H9 (cell line): ENCODE results near the gene CER1. TPM values are rescaled to one million over a fixed set of nuclear protein-coding genes. Genes with fewer than 3 reads are reported as not detected.

Source experiments
- DNase-seq: peaks from one replicate; pipeline ENCODE4 v3.0.0-alpha.2; 2017
- H2AFZ ChIP-seq: one replicate; pipeline ENCODE4 v1.6.1; 2013; ENCODE audit warnings: mild to moderate bottlenecking, low read length, control low read depth, moderate library complexity
- H2AK5ac ChIP-seq: 2 replicates; pipeline ENCODE4 v1.6.1; 2013; ENCODE audit warnings: low read length, control low read depth, mixed read lengths; ENCODE audit not compliant: insufficient read length
- H2BK120ac ChIP-seq: one replicate; pipeline ENCODE4 v1.6.1; 2013; ENCODE audit warnings: low read depth, mild to moderate bottlenecking, low read length, control low read depth, inconsistent platforms; ENCODE audit not compliant: poor library complexity, severe bottlenecking
- H2BK12ac ChIP-seq: 2 replicates; pipeline ENCODE4 v1.6.1; 2013; ENCODE audit warnings: low read length, control low read depth, mixed read lengths, low read depth; ENCODE audit not compliant: insufficient read length
- H2BK15ac ChIP-seq: 2 replicates; pipeline ENCODE4 v1.6.1; 2013; ENCODE audit warnings: low read depth, low read length, control low read depth
- H2BK20ac ChIP-seq: one replicate; pipeline ENCODE4 v1.6.1; 2013; ENCODE audit warnings: low read depth, mild to moderate bottlenecking, low read length, control low read depth, inconsistent platforms; ENCODE audit not compliant: poor library complexity, severe bottlenecking
- H2BK5ac ChIP-seq: 2 replicates; pipeline ENCODE4 v1.6.1; 2013; ENCODE audit warnings: low read length, control low read depth, mixed read lengths; ENCODE audit not compliant: insufficient read length
- H3K14ac ChIP-seq: 2 replicates; pipeline ENCODE4 v1.6.1; 2013; ENCODE audit warnings: low read length, control low read depth; ENCODE audit not compliant: insufficient read depth
- H3K18ac ChIP-seq: 2 replicates; pipeline ENCODE4 v1.6.1; 2013; ENCODE audit warnings: low read depth, mild to moderate bottlenecking, mixed read lengths, low read length, control low read depth; ENCODE audit not compliant: insufficient read length
- H3K23ac ChIP-seq: 2 replicates; pipeline ENCODE4 v1.6.1; 2013; ENCODE audit warnings: low read length, control low read depth, mixed read lengths, low read depth; ENCODE audit not compliant: insufficient read length
- H3K23me2 ChIP-seq: 2 replicates; pipeline ENCODE4 v1.6.1; 2013; ENCODE audit warnings: low read depth, mild to moderate bottlenecking, mixed read lengths, low read length, control low read depth; ENCODE audit not compliant: insufficient read length, poor library complexity, severe bottlenecking
- H3K27ac ChIP-seq: 2 replicates; pipeline ENCODE4 v1.5.1; 2013; ENCODE audit warnings: low read length, control low read depth, mixed read lengths, low read depth; ENCODE audit not compliant: insufficient read length
- H3K27me3 ChIP-seq: 2 replicates; pipeline ENCODE4 v1.6.1; 2013; ENCODE audit warnings: low read length, control low read depth, inconsistent platforms; ENCODE audit not compliant: insufficient read depth
- H3K4ac ChIP-seq: 2 replicates; pipeline ENCODE4 v1.6.1; 2013; ENCODE audit warnings: low read depth, mild to moderate bottlenecking, control low read depth, inconsistent platforms, low read length, moderate library complexity
- H3K4me1 ChIP-seq: 2 replicates; pipeline ENCODE4 v1.6.1; 2013; ENCODE audit warnings: low read length, control low read depth, inconsistent platforms; ENCODE audit not compliant: insufficient read depth
- H3K4me2 ChIP-seq: 2 replicates; pipeline ENCODE4 v1.6.1; 2013; ENCODE audit warnings: low read length, control low read depth, mixed read lengths; ENCODE audit not compliant: insufficient read length, insufficient read depth
- H3K56ac ChIP-seq: 2 replicates; pipeline ENCODE4 v1.6.1; 2013; ENCODE audit warnings: low read depth, mild to moderate bottlenecking, mixed read lengths, low read length, control low read depth; ENCODE audit not compliant: insufficient read length
- H3K79me1 ChIP-seq: 2 replicates; pipeline ENCODE4 v1.6.1; 2013; ENCODE audit warnings: low read depth, mild to moderate bottlenecking, moderate library complexity, low read length, control low read depth, inconsistent platforms; ENCODE audit not compliant: insufficient read depth, poor library complexity, severe bottlenecking
- H3K79me2 ChIP-seq: 2 replicates; pipeline ENCODE4 v1.6.1; 2013; ENCODE audit warnings: low read length, control low read depth, inconsistent platforms; ENCODE audit not compliant: insufficient read depth
- H3K9ac ChIP-seq: 2 replicates; pipeline ENCODE4 v1.6.1; 2013; ENCODE audit warnings: low read length, control low read depth, mixed read lengths; ENCODE audit not compliant: insufficient read length; ENCODE audit errors: extremely low read depth
- H3K9me3 ChIP-seq: one replicate; pipeline ENCODE4 v1.6.1; 2013; ENCODE audit warnings: low read depth, low read length, inconsistent platforms; ENCODE audit not compliant: control insufficient read depth
- H3T11ph ChIP-seq: one replicate; pipeline ENCODE4 v1.6.1; 2013; ENCODE audit warnings: mild to moderate bottlenecking, low read length, control low read depth, inconsistent platforms
- H4K20me1 ChIP-seq: one replicate; pipeline ENCODE4 v1.6.1; 2013; ENCODE audit not compliant: control insufficient read depth, insufficient read length, insufficient read depth
- H4K5ac ChIP-seq: 2 replicates; pipeline ENCODE4 v1.6.1; 2013; ENCODE audit warnings: low read depth, mild to moderate bottlenecking, mixed read lengths, low read length, control low read depth; ENCODE audit not compliant: insufficient read length
- H4K8ac ChIP-seq: replicated peaks from 2 replicates; pipeline ENCODE4 v1.6.1; 2013; ENCODE audit warnings: low read length, control low read depth, mixed read lengths, low read depth; ENCODE audit not compliant: insufficient read length
- H4K91ac ChIP-seq: 2 replicates; pipeline ENCODE4 v1.6.1; 2013; ENCODE audit warnings: low read depth, mild to moderate bottlenecking, moderate library complexity, mixed read lengths, low read length, control low read depth; ENCODE audit not compliant: insufficient read length
- H3K27ac Mint-ChIP-seq, 3 experiments: 2 replicates in 2 of 3; 3 replicates in 1 of 3; pipeline ENCODE4 v1.8.0; 2020 to 2021; ENCODE audit warnings: mixed read lengths in 3 of 3, mild to moderate bottlenecking in 1 of 3, moderate library complexity in 1 of 3
- H3K27me3 Mint-ChIP-seq: 2 replicates; pipeline ENCODE4 v1.8.0; 2021; ENCODE audit warnings: low read depth, mild to moderate bottlenecking, moderate library complexity, mixed read lengths
- H3K36me3 Mint-ChIP-seq, 3 experiments: 2 replicates in 2 of 3; 3 replicates in 1 of 3; pipeline ENCODE4 v1.8.0; 2020 to 2021; ENCODE audit warnings: low read depth in 3 of 3, mixed read lengths in 3 of 3; ENCODE audit not compliant: insufficient read depth in 1 of 3
- H3K4me1 Mint-ChIP-seq, 2 experiments: 2 replicates each; pipeline ENCODE4 v1.8.0; 2020; ENCODE audit warnings: mixed read lengths in 2 of 2
- H3K4me3 Mint-ChIP-seq, 2 experiments: 2 replicates in 1 of 2; 3 replicates in 1 of 2; pipeline ENCODE4 v1.8.0; 2020 to 2021; ENCODE audit warnings: mild to moderate bottlenecking in 2 of 2, mixed read lengths in 2 of 2, moderate library complexity in 1 of 2
- H3K9me3 Mint-ChIP-seq, 2 experiments: 2 replicates in 1 of 2; 3 replicates in 1 of 2; pipeline ENCODE4 v1.8.0; 2020; ENCODE audit warnings: mild to moderate bottlenecking in 2 of 2, mixed read lengths in 2 of 2, moderate library complexity in 1 of 2
- WGBS: extraction: QIAGEN DNeasy Blood & Tissue Kit; methylation state at CpG from one replicate; pipeline ENCODE4 v1.1.7; 2013; ENCODE audit warnings: missing lambda C conversion rate, low lambda C conversion rate, mixed read lengths; ENCODE audit not compliant: insufficient read length; ENCODE audit errors: extremely low coverage; 5-methylcytosine and 5-hydroxymethylcytosine counted together
- total RNA-seq: library from RNA; stranded (reverse); gene quantifications from 2 replicates; pipeline ENCODE4 v1.2.1, GENCODE V29; 2021
- TF ChIP-seq, protein P1 (sequence below): fragments of 200-600 bp; sonication (generic); conservative IDR thresholded peaks from 3 replicates; pipeline ENCODE4 v1.8.0; 2021; ENCODE audit warnings: antibody characterized with exemption, mild to moderate bottlenecking

Gene CER1
- total RNA-seq, 1 experiment from 2014 or later: 22.3 TPM

DNA sequence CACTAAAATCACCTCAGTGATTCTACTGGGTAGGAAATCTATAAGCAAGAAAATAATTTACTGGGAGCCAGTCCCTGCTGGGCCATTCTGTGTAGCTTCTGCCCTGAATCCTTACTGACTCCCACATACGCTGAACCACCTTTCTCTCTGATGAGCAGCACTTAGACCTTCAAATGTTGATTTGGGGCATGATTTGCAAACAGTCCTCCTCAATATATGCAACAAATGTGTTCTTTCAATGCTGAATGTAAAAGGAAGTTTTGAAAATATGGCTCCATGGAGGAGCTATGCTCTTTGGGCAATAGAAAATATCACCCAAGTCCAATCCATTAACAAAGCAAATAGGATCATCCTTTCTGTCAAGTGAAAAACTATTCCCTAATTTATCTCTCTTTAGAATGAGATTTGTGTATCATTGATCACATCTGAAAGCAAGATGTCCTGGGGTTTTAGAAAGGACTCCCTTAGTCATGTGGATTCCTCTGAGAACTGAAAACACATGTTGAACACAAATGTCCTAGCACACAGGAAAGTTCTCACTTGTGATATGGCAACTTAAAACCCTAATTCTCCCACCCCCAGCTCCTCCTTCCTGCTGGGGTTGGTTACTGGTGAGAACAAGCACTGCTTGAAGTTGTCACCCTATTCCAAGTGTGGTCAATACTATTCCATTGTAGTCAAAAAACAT lies 8.9 kb upstream of the CER1 start:
- Histone ChIP-seq H3K27me3 (no peaks in the 10 kb centered on the region; the same call in 1 of the 2 replicates), H3T11ph (no peak overlapping the region), H2BK20ac (no peak overlapping the region), H3K4me1 (no peaks in the 10 kb centered on the region), H3K27ac (no peak overlapping the region), H3K14ac (no peak overlapping the region), H4K5ac (no peak overlapping the region), H4K8ac (no peak overlapping the region), H3K79me1 (no peaks in the 10 kb centered on the region), H3K79me2 (no peaks in the 10 kb centered on the region), H3K23me2 (no peaks in the 10 kb centered on the region), H3K9me3 (no peaks in the 10 kb centered on the region), H4K20me1 (no peaks in the 10 kb centered on the region), H2BK120ac (no peak overlapping the region), H4K91ac (no peak overlapping the region), H2BK5ac (no peak overlapping the region), H3K4me2 (no peak overlapping the region), H2BK12ac (no peak overlapping the region), H3K9ac (no peak overlapping the region), H2AK5ac (no peak overlapping the region), H3K56ac (no peak overlapping the region), H2BK15ac (no peak overlapping the region), H3K23ac (no peak overlapping the region), H3K4ac (no peak overlapping the region), H2AFZ (no peak overlapping the region), H3K18ac (no peak overlapping the region)
- no CpG with 5 or more reads among the region's 1 CpG for WGBS
- Mint-ChIP-seq H3K36me3 (no peaks in the 10 kb centered on the region), H3K4me1 (no peaks in the 10 kb centered on the region), H3K9me3 (no peaks in the 10 kb centered on the region), H3K4me3 (no peak overlapping the region), H3K27ac (no peak overlapping the region), H3K27me3 (peaks cover 29% of the 10 kb centered on the region)
- TF ChIP-seq, protein P1, sequence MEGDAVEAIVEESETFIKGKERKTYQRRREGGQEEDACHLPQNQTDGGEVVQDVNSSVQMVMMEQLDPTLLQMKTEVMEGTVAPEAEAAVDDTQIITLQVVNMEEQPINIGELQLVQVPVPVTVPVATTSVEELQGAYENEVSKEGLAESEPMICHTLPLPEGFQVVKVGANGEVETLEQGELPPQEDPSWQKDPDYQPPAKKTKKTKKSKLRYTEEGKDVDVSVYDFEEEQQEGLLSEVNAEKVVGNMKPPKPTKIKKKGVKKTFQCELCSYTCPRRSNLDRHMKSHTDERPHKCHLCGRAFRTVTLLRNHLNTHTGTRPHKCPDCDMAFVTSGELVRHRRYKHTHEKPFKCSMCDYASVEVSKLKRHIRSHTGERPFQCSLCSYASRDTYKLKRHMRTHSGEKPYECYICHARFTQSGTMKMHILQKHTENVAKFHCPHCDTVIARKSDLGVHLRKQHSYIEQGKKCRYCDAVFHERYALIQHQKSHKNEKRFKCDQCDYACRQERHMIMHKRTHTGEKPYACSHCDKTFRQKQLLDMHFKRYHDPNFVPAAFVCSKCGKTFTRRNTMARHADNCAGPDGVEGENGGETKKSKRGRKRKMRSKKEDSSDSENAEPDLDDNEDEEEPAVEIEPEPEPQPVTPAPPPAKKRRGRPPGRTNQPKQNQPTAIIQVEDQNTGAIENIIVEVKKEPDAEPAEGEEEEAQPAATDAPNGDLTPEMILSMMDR: no peak
- no peak for DNase-seq
